ENCODE results near the gene MAPK8.

MAPK8 gene

DNA sequence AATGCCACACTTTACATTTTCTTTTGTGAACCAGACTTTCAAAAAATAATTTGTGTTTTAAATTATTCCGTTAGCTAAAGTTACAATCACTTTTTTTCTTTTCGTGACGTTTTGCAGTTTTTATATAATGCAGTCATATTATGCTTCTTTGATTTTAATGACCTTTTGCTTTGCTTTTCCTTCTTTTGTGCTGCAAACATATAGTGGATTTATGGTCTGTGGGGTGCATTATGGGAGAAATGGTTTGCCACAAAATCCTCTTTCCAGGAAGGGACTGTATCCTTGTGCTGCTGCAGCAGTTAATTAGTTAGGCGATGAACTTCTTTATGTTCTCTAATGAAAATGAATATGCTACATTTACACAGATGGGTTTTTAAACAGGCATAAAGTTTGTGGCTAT is 117.4 kb downstream of the MAPK8 start:
- DNase-seq, result no peak

DNA sequence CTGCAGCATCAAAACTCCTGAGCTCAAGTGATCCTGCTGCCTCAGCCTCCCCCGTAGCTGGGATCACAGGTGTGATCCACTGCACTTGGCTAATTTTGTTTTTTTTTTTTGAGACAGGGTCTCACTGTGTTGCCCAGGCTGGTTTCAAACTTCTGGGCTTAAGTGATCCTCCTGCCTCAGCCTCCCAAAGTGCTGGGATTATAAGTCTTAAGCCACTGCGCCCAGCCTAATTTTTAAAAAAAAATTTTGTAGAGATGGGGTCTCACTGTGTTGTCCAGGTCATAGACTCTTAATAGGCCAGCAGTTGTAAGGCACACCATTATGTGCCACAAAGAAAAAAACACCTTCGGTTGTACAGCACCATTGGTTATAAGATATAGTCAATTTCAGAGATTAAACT is 122.4 kb downstream of the MAPK8 start:
- no peak for DNase-seq

DNA sequence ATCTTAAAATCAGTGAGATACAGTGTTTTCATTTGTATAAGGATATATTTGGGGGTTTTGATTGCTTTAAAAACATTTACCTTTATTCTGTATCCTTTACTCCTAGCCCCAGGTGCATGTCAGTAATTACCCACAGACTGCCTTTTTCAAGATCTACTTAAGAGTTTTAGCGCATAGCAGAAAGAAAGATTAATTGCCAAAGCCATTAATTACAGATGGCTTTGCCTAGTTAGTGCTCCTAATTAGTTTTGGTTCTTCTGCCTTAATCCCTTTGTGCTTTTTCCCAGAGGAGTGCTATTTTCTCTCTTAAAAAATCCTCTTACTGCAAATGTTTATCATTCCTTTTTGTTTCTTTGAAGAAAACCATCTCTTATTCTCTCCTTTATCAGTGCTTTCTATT is 122.8 kb downstream of the MAPK8 start:
- DNase-seq, result no peak

DNA sequence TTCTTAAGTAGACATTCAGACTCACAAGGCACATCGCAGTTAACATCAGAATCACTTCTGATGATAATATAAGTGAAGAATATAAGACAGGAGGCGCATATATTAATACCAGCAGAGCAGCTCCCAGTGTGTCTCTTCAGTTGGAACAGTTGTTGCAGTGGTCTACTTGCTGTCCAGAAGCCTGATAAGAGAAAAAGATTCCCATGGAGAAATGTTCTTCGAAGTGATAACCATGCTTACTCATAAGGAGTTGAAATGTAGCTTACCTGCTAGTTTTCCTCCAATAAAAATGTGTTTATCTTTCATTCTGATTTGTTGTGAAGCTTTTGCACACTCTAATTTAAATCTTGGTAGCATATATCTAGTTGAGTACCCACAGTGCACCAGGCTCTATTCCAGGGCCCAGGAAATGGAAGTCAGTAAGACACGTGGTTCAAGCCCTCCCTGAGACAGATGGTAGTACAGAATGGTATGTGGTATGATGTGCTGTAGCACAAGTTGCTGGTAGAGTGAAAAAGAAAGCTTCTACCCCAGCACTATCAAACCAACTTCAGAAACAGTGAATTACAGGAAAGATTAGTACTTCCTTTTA is 124.0 kb downstream of the MAPK8 start:
- no peak for DNase-seq

DNA sequence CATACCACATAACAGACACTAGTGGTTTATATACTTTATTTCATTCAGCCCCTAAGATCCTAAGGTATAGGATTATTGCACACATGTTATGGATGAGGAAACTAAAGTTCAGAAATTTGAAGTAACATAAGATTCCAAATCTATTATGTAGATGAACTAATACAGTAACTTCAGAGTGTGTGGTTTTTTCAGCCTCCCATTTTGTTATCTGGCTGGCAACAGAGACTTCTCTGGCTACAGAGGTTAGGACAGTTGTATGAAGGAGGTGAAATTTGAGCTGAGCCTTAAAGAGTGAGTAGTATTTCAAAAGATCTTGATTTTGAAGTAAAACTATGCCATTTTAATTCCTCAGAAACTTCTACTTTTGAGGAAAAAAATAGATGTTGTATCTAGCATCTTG is 125.4 kb downstream of the MAPK8 start:
- no peak for DNase-seq

DNA sequence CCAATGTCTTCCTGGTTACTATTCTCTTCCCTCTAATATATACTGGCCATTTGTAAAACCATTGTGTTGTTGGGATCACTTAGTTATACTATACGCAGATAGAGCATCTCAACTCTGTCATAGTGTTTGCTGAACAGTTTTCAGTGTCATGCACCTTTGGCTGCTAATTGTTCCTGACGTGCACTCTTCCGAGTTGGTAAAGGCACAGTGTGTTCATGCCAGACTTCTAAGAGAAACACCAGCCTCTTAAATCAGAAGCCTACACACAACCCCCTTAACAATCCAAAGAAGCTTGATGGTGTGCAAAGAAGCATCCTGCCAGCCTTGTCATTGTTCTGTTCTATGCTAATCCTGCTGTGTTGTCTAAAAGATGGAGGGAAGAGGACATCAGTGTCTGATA is 131.1 kb downstream of the MAPK8 start:
- DNase-seq, result no peak

DNA sequence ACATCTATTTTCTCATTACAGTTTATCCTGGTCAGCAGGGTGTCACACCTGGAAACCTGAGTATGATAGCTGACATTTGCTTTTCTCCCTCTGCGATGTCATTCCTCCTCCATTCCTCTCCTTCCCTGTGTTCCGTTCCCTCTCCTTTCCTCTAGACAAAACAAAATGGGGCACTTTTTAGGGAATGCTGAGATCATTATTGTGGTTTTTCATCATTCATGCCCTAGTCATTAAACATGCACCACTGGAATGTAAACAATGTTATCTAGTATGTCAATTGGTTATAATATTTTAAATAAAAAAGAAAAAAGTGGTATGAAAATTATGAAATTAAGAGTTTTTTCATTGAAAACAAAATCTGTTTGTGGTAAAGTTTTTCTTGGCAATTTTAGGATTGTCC is 132.6 kb downstream of the MAPK8 start:
- DNase-seq, result no peak

DNA sequence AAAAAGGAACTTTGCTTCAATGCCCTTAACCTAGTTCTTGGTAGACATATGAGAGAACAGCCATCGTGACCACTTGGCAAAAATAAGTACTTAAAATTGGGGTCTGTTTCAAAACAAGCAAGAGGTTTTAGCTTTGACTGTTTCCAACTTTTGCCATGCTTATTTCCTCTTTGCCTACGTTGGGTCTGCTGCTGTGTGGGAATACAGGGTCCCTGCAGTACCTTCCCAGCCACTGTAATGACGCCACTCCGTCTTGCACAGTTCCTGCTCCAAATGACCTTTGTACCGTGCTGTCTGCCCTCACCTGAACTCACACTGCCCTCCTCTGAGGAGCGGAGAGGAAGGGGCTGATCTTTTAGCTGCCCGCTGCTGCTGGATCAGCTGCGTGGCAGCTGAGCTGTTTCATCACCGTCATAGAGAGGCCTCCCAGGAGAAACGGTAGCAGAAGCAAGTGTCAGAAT is 133.1 kb downstream of the MAPK8 start:
- no peak for DNase-seq

DNA sequence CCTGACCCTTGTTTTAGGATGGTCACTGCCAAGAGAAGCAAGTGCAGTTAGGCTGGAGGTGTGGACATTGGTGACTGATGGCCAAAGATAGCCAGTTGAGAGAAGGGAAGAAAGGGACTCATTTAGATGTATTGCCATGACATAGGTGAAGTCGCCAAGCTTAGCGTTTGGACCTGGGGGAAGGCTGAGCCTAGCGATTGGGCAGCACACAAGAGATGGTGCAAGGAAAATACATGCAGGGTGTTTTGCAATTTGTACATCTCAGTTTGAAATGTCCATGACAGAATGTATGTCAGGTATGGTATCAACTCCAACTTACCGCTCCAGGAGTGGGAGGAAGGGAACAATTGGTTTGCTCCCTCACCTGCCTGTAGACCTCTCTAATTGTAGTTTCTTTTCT is 134.3 kb downstream of the MAPK8 start:
- DNase-seq, result no peak

DNA sequence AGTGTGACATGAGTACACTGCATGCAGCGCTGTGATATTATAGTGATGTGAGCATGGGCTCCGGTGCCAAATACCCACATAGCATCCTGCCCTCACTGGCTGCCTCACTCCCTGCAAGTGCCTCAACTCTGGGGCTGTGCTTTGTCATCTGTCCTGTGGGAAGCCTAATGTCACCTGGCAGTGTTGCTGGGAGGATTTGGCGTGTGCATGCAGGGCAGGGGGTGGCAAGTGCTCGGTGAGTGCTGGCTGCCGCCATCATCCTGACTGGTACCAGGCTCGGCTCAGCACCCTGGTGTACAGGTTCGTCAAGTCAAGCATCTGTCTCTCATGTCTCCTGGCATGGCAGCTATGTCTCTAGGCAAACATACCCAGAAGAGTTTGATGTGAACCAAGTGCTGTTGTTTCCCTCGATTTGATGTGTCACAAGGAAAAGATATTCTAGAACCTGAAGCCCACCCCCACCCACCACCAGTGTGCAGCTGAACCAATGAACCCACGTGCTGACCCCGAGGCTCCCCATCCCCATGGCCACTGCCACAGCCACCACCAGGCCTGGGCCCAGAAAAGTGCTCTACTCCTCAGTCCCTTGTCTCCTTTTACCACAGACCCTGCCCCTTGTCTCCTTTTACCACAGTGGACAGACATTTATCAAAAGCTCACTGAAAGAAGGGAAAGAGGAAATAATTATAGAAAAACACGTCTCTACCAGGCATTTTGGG is 135.8 kb downstream of the MAPK8 start:
- DNase-seq, result no peak

DNA sequence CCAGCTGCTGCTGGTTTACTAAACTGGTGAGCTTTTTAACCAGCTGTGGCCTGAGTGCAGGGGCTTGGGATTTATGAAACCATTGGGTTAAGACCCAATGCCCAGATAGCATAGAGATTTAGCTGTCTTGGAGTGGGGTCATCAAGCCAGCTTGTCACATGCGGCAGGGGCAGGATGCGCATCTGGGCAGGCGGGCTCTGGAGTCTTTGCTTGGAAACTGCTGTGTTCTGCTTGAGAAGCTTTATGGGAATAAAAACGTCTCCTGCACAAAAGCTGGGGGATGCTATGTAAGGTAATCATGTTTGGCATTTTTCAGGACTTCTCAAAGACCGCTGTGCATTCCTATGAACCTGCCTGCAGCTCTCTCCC is 136.3 kb downstream of the MAPK8 start:
- DNase-seq, result no peak

DNA sequence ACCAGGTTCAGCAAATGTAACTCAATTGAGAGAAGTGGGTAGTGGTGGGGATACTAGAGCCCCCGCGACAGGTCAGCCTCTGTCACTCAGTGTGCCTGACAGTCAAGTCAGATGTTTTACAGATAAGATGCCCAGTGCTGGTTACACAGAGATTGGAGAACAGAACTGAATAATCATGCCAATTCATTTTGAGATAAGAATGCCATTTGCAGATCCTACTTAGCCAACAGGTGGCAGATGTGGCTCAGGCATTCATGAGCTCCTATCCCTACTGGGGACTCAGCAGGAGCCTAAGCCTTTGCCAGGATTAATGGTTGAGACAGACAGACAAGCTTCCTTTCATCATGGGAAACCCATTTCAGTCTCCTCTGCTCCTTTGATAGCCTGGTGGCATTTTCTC is 137.8 kb downstream of the MAPK8 start:
- DNase-seq, result peak; percentile 46

DNA sequence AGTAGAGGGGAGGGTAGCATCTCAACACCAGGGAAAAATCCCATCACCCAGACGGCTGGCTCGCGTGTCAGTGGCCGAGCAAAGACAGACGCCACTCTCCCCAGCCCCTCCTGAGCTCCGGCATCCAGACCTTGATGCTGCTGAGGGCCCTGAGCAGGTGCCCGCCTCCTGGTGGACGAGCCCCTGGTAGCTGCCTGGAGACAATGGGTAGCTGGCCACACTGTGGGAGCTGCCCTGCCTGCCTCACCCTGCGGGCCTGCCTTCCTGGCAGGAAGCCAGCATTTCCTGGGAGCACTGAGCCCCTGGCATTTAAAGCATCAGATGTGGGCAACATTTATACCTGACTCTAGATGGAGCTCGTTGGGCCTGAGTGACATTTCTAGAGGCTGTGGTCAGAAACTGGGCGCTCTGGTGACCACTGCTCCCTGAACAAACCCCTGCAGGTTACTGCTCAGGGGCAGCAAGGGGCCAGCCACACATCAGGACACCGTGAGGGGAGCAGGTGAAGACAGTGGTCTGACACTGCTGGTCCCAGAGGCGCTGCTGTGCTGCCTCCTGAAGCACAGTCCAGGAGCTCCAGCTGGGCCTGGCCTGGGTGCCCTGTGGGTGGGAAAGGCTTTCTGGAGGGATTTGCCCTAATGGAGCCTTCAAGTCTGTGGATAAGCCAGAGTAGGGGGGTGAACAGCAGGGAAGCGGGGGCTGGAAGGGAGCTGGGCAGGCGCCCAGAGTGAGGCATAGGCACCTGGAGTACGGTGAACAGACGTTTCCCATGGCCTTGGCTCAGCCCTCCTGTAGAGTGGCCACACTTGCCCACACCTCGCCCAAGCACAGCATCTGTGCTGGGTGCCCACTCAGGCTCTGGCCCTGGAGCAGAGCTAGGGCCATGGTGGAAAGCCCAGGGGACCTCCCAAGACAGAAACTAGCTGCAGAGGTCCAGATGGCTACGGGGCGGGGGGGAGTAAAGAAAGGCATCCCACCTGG is 138.7 kb downstream of the MAPK8 start:
- no peak for DNase-seq

DNA sequence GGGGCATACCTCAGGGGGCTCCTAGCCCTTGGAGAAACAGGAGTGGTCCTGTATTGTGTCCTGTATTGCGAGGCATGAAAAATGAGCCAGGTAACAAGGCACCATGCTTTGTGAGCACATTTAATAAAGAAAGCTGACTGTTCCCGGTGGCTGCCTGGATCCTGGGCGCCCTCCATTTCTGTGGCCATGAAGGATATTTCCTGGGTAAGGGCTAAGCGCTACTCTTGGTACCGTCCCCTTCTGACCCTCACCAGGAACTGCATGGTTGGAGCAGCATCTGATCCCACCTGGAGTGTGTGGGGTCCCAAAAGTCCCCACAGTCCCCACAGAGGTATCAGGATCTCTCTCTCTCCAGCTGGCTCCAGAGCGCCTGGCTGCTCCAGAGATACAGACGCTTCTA is 139.5 kb downstream of the MAPK8 start:
- DNase-seq, result no peak

DNA sequence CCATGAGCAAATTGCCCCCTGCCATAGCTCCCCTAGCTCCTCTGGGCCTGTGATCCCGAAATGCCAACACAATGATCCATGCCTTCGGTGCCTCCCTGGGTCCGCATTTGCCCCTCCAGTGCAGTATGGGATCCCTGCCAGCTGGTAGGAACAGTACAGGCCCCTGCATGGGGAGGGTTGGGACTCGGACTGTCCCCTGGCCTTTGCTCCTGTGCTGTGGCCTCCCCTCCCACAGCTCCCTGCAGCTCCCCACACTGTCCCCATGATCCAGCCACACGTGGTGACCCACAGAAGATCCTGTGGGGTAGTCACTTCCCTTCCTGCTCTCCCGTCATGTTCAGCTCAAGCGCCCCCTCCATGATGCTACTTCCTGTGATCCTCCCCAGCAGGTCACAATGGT is 140.3 kb downstream of the MAPK8 start:
- no peak for DNase-seq

DNA sequence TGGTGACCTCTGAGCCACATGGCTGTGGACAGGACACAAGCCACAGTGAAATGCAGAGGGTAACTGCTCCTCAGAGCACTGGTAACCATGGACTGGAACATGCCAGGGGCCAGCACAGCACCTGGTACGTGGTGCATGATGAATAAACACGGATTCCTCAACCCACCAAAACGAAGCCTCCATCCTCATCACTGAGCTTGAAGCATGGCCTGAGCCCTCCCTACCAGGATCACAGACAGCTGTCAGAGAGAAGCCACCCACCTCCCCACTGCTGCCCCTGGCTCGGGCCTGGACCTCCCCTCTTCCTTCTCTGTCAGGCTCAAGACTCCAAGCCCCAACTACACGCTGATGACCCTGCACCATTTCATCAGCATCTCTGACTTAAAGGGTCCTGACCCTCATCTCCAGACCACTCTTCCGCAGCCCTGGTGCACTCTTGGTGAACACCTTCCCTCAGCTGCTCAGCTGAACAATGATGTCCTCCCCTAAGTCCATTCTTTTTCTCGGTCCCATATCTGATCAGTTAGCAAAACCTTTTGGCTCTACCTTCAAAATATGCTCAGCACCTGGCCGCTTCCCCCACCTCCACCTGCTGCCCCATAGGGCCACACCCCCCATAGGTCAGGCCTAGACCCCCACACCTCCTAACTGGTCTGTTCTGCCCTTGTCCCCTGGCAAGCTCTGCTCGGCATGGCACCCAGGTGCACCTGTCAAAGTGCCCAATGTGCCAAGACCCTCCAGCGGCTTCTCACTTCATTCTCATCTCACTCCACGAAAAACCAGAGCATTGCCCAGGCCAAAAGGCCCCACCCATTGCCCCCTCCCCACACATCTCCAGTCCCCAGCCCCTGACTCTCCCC is 141.1 kb downstream of the MAPK8 start:
- DNase-seq, result no peak

DNA sequence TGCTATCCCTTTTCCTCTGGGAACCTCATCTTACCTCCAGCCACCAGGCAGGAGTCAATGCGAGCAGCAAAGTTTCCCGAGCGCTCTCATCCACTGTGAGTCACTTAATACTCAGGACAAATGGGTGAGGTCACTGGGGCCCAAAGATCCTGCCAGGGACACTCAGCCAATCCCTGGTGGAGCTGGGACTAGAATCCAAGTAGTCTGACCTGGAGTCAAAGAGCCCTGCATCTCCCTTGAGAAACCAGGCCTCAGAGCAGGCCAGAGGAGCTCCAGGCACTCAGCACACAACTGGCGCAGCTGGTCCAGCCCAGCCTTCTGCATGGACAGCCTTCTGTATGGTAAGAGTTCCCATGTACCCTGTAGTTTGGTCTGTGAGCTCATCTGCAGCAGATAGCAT is 142.3 kb downstream of the MAPK8 start:
- DNase-seq, result no peak

DNA sequence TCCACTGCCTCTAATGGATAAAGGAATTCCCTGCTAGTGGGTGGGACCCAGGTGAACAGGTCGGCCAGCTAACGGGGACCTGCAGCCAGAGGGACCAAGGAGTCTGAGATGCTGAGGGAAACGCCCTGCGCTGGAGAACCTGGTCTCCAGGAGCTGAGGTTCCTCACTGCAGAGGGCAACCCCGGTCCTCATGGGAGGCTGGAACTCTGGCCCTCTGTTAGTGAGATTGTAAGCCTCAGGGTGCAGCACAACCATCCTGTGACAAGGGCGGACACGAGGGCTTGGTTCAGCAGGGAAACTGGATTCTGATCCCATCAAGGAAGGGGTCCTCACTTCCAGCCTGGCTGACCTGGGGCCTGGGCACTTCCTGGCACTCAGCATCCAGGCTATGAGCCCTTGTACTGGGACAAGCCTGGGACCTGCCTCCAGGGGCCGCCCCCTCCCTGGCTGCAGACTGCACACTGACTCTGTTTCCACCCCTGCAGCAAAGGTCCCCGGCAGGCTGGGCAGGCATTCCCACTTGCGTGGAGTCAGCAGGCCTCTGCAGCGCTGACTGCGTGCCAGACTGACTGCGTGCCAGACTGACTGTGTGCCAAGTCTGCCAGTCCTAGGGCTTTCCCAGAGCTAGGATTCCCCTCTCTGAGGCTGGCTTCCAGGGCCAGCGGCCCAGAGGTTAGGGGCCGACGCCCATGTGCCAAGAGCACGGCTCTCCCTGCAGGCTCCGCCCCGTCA is 143.2 kb downstream of the MAPK8 start:
- no peak for DNase-seq

DNA sequence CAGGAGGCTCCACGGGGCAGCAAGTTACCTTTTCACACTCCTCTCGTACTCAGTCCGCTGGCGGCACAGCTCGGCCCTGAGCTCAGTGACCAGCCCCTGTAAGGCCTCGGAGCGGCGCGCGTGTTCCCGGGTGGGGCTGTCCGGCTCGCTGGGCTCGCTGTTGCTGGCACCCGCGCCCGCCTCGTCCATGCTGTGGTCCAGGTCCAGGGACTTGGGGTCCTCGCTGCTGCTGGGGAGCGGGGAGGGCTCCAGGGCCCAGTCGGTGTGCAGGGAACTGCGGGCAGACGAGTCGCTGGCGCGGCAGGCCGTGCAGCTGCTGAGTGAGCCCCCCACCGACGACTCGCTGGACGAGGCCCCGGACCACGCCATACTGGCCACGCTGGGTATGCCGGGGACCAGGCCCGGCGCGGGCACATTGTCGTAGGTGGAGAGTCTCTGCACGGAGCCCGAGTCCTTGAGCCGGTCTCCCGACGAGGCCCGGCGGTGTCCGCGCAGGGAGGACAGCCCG is 143.8 kb downstream of the MAPK8 start:
- no peak for DNase-seq

DNA sequence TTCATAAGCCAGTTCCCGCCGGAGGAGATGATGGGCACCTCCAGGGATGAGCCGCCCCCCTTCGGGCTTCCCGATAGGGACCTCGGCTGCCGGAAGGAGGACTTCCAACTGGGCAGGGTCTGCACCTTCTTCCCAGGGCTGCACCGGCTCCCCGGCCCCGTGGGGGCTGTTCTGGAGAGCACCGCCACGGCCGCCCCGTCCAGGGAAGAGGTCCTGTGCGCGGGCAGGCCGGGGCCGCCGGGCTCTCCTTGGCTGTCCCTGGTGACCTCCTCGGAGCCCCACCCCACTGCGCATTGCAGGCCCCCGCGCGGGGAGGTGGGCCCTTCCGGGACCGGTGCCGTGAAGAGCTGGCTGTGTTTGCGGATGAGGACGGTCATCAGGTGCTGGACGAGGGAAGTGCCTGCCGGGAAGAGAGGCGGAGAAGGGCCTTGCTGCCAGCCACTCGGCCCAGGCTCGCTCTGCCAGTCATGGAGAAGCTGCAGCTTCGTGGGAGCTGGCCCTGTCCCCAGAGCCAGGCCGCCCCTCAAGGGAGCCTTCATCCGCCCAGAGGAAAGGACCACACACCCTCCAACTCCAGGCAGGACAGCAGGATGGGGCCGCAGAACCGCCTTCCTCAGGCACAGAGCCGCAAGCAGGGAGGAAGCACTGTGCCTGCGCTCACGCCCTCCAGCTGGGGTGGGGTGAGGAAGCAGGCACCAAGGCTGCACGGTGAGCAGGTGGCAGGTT is 144.4 kb downstream of the MAPK8 start:
- no peak for DNase-seq

All from GDM1 (cell line).